Stomach (tissue), 9 donors: ENCODE data around the gene PPP1R1A. TPM values are rescaled to one million over a fixed set of nuclear protein-coding genes. Genes with fewer than 3 reads are reported as not detected.
A peak's percentile ranks its signal among the peaks of the same experiment; 100 is the strongest.

Source experiments
- DNase-seq, 2 donors: peaks; one replicate each; pipeline versions ENCODE4 v3.0.0 to v3.0.0-alpha.2; 2013 to 2019
- H3K27ac ChIP-seq, 5 donors: fragments of 200-600 bp in 4 of 5; sonication (generic) in 4 of 5; one replicate each; pipeline ENCODE4 v1.5.1; 2013 to 2019; ENCODE audit warnings: mild to moderate bottlenecking in 1 of 5, moderate library complexity in 1 of 5
- H3K27me3 ChIP-seq, 3 donors: fragments of 200-600 bp; sonication (generic); one replicate each; pipeline ENCODE4 v1.5.1; 2017 to 2019; ENCODE audit warnings: mixed run types in 1 of 3
- H3K36me3 ChIP-seq, 4 donors: fragments of 200-600 bp; sonication (generic); 1 replicate in 3 of 4; 2 replicates in 1 of 4; pipeline ENCODE4 v1.5.1; 2016 to 2019
- H3K4me1 ChIP-seq, 4 donors: fragments of 200-600 bp; sonication (generic); one replicate each; pipeline ENCODE4 v1.5.1; 2016 to 2019
- H3K4me3 ChIP-seq, 4 donors: fragments of 200-600 bp; sonication (generic) in 3 of 4; one replicate each; pipeline ENCODE4 v1.5.1; 2016 to 2019; ENCODE audit warnings: mild to moderate bottlenecking in 1 of 4
- H3K9me3 ChIP-seq, 4 donors: fragments of 200-600 bp; sonication (generic); one replicate each; pipeline ENCODE4 v1.5.1; 2016 to 2019
- EP300 ChIP-seq: sonication (generic); formaldehyde crosslinking; IDR thresholded peaks from one replicate; pipeline ENCODE4 v1.6.1; 2017; ENCODE audit warnings: antibody characterized with exemption
- POLR2A ChIP-seq, 4 donors: fragments of 450-650 bp; IDR thresholded peaks; one replicate each; pipeline ENCODE4 v1.6.1; 2016; ENCODE audit warnings: antibody characterized with exemption in 4 of 4, control low read depth in 2 of 4, mild to moderate bottlenecking in 1 of 4, moderate library complexity in 1 of 4
- POLR2AphosphoS5 ChIP-seq, 3 donors: sonication (generic); formaldehyde crosslinking; IDR thresholded peaks; one replicate each; pipeline ENCODE4 v1.6.1; 2016; ENCODE audit warnings: antibody characterized with exemption in 3 of 3
- WGBS, 5 donors: extraction: QIAGEN DNeasy Blood & Tissue Kit in 3 of 5; methylation state at CpG; one replicate each; pipeline versions ENCODE4 v1.1.5 to v1.1.7; 2013 to 2018; 5-methylcytosine and 5-hydroxymethylcytosine counted together
- intact Hi-C: fragments of 100-400 bp; cut with DNase I; formaldehyde crosslinking; loops from one replicate; pipeline ENCODE4 v1.15.1; 2023; ENCODE audit warnings: low total_unique reads
- polyA plus RNA-seq, 3 donors: library from polyadenylated mRNA; stranded (reverse); fragments of 200-250 nt; gene quantifications; one replicate each; pipeline ENCODE4 v1.2.3, GENCODE V29; 2013
- total RNA-seq, 5 donors: library from RNA; depleted of rRNA; stranded (reverse); fragments of >200 nt; gene quantifications; one replicate each; pipeline versions ENCODE4 v1.1.0 to v1.2.3, GENCODE V29; 2014 to 2016
- TF ChIP-seq, protein P1 (sequence below), 7 experiments: fragments of 450-650 bp in 4 of 7; fragments of 200-600 bp in 3 of 7; sonication (generic) in 3 of 7; IDR thresholded peaks; one replicate each; pipeline ENCODE4 v1.5.1; 2016 to 2019; ENCODE audit warnings: antibody characterized with exemption in 7 of 7, control low read depth in 2 of 7, mild to moderate bottlenecking in 1 of 7
- donor health status: healthy with polysubstance abuse.
- donor health status: Bipolar disorder and iron deficiency.
- donor health status: healthy.

Gene PPP1R1A
- total and polyA plus RNA-seq, 8 donors: 2.6 to 313 (median 5.9) TPM; not detected in 1

DNA sequence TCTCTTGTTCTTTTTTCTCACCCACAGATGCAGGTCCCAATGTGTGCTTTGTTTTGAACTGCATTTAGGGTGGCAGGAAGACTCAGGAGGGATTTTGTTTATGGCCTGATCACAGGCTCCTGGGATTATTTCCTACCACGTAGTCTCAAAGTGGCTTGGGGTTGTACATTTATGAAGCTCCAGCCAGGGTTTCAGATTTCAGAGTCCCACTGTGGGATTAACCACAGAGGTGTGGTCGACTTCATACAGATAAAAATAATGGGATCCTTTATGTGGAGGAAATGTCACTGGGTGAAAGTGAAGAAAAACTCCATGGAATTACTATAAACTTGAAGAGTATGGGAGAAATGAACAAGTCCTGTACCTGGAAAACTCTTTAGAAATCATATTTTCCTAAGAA lies 14.2 kb upstream of the PPP1R1A start:
- intact Hi-C loops: no loop called here
- TF ChIP-seq POLR2A (IDR thresholded peaks at IDR 0.05) (no peak), EP300 (no peak), POLR2AphosphoS5 (IDR thresholded peaks at IDR 0.05) (no peak)
- TF ChIP-seq, protein P1, sequence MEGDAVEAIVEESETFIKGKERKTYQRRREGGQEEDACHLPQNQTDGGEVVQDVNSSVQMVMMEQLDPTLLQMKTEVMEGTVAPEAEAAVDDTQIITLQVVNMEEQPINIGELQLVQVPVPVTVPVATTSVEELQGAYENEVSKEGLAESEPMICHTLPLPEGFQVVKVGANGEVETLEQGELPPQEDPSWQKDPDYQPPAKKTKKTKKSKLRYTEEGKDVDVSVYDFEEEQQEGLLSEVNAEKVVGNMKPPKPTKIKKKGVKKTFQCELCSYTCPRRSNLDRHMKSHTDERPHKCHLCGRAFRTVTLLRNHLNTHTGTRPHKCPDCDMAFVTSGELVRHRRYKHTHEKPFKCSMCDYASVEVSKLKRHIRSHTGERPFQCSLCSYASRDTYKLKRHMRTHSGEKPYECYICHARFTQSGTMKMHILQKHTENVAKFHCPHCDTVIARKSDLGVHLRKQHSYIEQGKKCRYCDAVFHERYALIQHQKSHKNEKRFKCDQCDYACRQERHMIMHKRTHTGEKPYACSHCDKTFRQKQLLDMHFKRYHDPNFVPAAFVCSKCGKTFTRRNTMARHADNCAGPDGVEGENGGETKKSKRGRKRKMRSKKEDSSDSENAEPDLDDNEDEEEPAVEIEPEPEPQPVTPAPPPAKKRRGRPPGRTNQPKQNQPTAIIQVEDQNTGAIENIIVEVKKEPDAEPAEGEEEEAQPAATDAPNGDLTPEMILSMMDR (IDR thresholded peaks at IDR 0.05): no peak
- DNase-seq: no peak
- Histone ChIP-seq H3K4me1 (no peaks in the 10 kb centered on the region), H3K36me3 (no peaks in the 10 kb centered on the region), H3K27me3 (no peaks in the 10 kb centered on the region), H3K9me3 (no peaks in the 10 kb centered on the region), H3K27ac (no peak overlapping the region), H3K4me3 (no peak overlapping the region)
- WGBS, 5 donors: 36 to 53% (median 45%) methylated on average over 2 of the region's 2 CpGs

DNA sequence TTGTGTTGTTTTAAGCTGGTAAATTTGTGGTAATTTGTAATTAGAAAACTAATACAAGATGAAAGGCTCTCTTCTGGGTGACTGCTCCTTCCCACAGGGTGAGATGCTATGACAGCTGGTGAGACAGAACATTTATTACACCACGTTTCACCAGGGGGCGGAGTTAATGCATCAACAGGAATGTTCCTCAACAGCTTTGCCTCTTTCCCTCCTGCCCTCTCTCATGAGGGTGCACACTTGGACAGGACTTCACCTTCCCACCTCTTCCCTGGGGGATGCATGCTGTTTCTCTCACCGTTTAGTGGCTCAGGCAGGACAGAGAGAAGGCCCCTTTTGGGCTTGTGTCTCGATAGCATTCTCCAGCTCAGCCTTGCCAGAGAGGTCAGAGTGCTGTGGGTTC lies 13.4 kb upstream of the PPP1R1A start:
- H3K27ac ChIP-seq: no peak overlapping the region
- no peaks in the 10 kb centered on the region for H3K36me3 ChIP-seq
- DNase-seq: no peak
- intact Hi-C loops: no loop called here
- TF ChIP-seq, protein P1 (IDR thresholded peaks at IDR 0.05): no peak
- TF ChIP-seq POLR2AphosphoS5 (IDR thresholded peaks at IDR 0.05) (no peak), POLR2A (IDR thresholded peaks at IDR 0.05) (no peak), EP300 (no peak)
- no peaks in the 10 kb centered on the region for H3K9me3 ChIP-seq
- no peak overlapping the region for H3K4me3 ChIP-seq
- WGBS, 5 donors: 53 to 60% (median 56%) methylated on average over 4 of the region's 4 CpGs
- H3K4me1 ChIP-seq: no peaks in the 10 kb centered on the region
- H3K27me3 ChIP-seq: no peaks in the 10 kb centered on the region

DNA sequence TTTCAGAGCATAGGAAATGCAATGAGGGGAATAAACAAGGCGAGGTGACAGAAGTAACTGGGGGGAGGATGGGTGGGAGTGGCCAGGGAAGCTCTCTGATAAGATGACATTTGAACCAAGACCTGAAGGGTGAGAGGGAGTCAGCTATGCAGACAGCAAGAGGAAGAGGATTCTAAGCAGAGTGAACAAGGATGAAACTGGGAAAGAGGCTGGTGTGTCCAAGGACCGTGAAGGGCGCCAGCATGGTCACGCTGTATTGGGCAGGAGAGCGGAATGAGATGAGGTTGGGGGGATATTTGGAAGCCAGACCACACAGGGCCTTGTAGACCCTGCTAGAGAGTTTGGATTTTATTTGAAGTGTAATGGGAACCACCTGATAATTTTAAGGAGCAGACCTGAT lies 10.5 kb upstream of the PPP1R1A start:
- 82 to 87% (median 84%) methylated on average over 5 of the region's 5 CpGs for whole genome bisulfite sequencing, 5 donors
- Histone ChIP-seq H3K4me1 (peaks cover 0 to 7% (median 0%) of the 10 kb centered on the region in 4 donors), H3K36me3 (no peaks in the 10 kb centered on the region), H3K4me3 (no peak overlapping the region), H3K27ac (no peak overlapping the region), H3K27me3 (no peaks in the 10 kb centered on the region), H3K9me3 (no peaks in the 10 kb centered on the region)
- no peak for DNase-seq
- intact Hi-C loops: no loop called here
- TF ChIP-seq POLR2A (IDR thresholded peaks at IDR 0.05) (no peak), EP300 (no peak), POLR2AphosphoS5 (IDR thresholded peaks at IDR 0.05) (no peak)
- TF ChIP-seq, protein P1 (IDR thresholded peaks at IDR 0.05): no peak

DNA sequence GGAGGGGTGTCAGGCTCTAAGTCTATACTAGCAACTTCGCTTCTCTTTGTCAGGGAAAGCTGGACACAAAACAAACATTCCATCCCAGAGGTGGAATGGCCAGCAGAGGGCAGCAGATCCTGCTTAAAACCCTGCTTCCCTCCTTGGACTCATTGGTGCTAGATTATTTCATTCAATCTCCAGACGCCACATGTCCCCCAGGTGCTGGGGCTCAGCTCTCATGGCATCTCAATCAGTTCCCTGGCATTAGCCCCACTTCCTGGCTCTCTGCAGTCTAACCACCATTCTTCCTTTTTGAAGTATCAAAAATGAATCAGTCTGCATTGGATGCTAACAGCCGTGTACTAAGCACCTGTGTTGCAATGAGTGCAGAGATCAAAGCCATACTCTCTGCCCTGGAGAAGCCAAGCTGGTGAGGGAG lies 8.1 kb upstream of the PPP1R1A start:
- Histone ChIP-seq H3K36me3 (no peaks in the 10 kb centered on the region), H3K4me1 (peaks cover 0 to 13% (median 4%) of the 10 kb centered on the region in 4 donors), H3K9me3 (no peaks in the 10 kb centered on the region), H3K4me3 (no peak overlapping the region), H3K27ac (no peak overlapping the region), H3K27me3 (no peaks in the 10 kb centered on the region)
- intact Hi-C loops: no loop called here
- peak; percentile 79 to 88 for DNase-seq
- TF ChIP-seq POLR2A (IDR thresholded peaks at IDR 0.05) (no peak), POLR2AphosphoS5 (IDR thresholded peaks at IDR 0.05) (no peak), EP300 (no peak)
- TF ChIP-seq, protein P1 (IDR thresholded peaks at IDR 0.05): peak in 4 of 7 experiments; percentile 68 to 80 (median 73)
- WGBS, 5 donors: 19 to 31% (median 22%) methylated on average over 3 of the region's 3 CpGs
